ENCODE results near the gene ABCG4. TPM values are rescaled to one million over a fixed set of nuclear protein-coding genes. Genes with fewer than 3 reads are reported as not detected.

The ABCG4 gene
- total and polyA plus RNA-seq, 3 donors from 2014 or later: 3.9 to 11.2 (median 5.4) TPM

- intact Hi-C loops (cut with DNase I; ENCODE audit: low total_unique reads): no loop called here
- 15 to 19% methylated on average over 6 to 15 of the region's 15 CpGs for WGBS, 2 donors
- H3K9me3 ChIP-seq: no peaks in the 10 kb centered on the region
- no peak for DNase-seq
- peaks cover 6% of the 10 kb centered on the region for H3K4me1 ChIP-seq
- no peaks in the 10 kb centered on the region for H3K36me3 ChIP-seq (ENCODE audit: low read depth, missing control alignments)
- H3K27ac ChIP-seq: peak overlapping the region; percentile 61 to 81
- TF ChIP-seq POLR2A (IDR thresholded peaks at IDR 0.05) (no peak), CTCF (IDR thresholded peaks at IDR 0.05) (no peak)
- peak overlapping the region; percentile 76 to 80 for H3K4me3 ChIP-seq
- H3K27me3 ChIP-seq: no peaks in the 10 kb centered on the region
These were observed 20.4 kb downstream of the ABCG4 start for GRCh38 chr11:119169282-119169719.

GRCh38 chr11:119172513-119172912 lies 23.7 kb downstream of the ABCG4 start:
- H3K27ac ChIP-seq: no peak overlapping the region
- 71 to 73% methylated on average over 1 to 2 of the region's 2 CpGs for WGBS, 2 donors
- H3K4me1 ChIP-seq: peaks cover 6% of the 10 kb centered on the region
- H3K27me3 ChIP-seq: no peaks in the 10 kb centered on the region
- no peaks in the 10 kb centered on the region for H3K36me3 ChIP-seq (ENCODE audit: low read depth, missing control alignments)
- TF ChIP-seq POLR2A (IDR thresholded peaks at IDR 0.05): no peak
- TF ChIP-seq CTCF (IDR thresholded peaks at IDR 0.05): no peak
- intact Hi-C loops (cut with DNase I; ENCODE audit: low total_unique reads): no loop called here
- H3K9me3 ChIP-seq: no peaks in the 10 kb centered on the region
- no peak overlapping the region for H3K4me3 ChIP-seq
- no peak for DNase-seq

GRCh38 chr11:119173453-119173852 lies 24.6 kb downstream of the ABCG4 start:
- no peak for TF ChIP-seq POLR2A (IDR thresholded peaks at IDR 0.05)
- Histone ChIP-seq H3K27ac (no peak overlapping the region), H3K4me3 (no peak overlapping the region), H3K36me3 (ENCODE audit: low read depth, missing control alignments) (no peaks in the 10 kb centered on the region), H3K4me1 (peaks cover 6% of the 10 kb centered on the region), H3K9me3 (no peaks in the 10 kb centered on the region), H3K27me3 (no peaks in the 10 kb centered on the region)
- DNase-seq: no peak
- intact Hi-C loops (cut with DNase I; ENCODE audit: low total_unique reads): no loop called here
- WGBS, 2 donors: 95 to 100% methylated on average over 3 to 21 of the region's 21 CpGs

GRCh38 chr11:119175493-119176077 lies 26.7 kb downstream of the ABCG4 start:
- Histone ChIP-seq H3K36me3 (ENCODE audit: low read depth, missing control alignments) (no peaks in the 10 kb centered on the region), H3K4me1 (no peaks in the 10 kb centered on the region), H3K9me3 (no peaks in the 10 kb centered on the region), H3K27ac (no peak overlapping the region), H3K4me3 (no peak overlapping the region), H3K27me3 (no peaks in the 10 kb centered on the region)
- intact Hi-C loops (cut with DNase I; ENCODE audit: low total_unique reads): no loop called here
- no peak for DNase-seq
- 79 to 85% methylated on average over 6 of the region's 6 CpGs for WGBS, 2 donors
- TF ChIP-seq POLR2A (IDR thresholded peaks at IDR 0.05): no peak
- TF ChIP-seq CTCF (IDR thresholded peaks at IDR 0.05): no peak

- intact Hi-C loops (cut with DNase I; ENCODE audit: low total_unique reads): no loop called here
- WGBS, 2 donors: 78 to 80% methylated on average over 4 of the region's 4 CpGs
- Histone ChIP-seq H3K4me3 (no peak overlapping the region), H3K4me1 (no peaks in the 10 kb centered on the region), H3K9me3 (no peaks in the 10 kb centered on the region), H3K27me3 (no peaks in the 10 kb centered on the region), H3K27ac (no peak overlapping the region), H3K36me3 (ENCODE audit: low read depth, missing control alignments) (no peaks in the 10 kb centered on the region)
- no peak for TF ChIP-seq CTCF (IDR thresholded peaks at IDR 0.05)
- no peak for TF ChIP-seq POLR2A (IDR thresholded peaks at IDR 0.05)
- DNase-seq: no peak
These were observed 29.4 kb downstream of the ABCG4 start for GRCh38 chr11:119178166-119178680.
